Gastroesophageal sphincter (tissue), 4 donors: ENCODE measurements around the gene LTO1. TPM values are rescaled to one million over a fixed set of nuclear protein-coding genes. Genes with fewer than 3 reads are reported as not detected.
"Not testable (repeated sequence)": the region's sequence is repeated elsewhere in the genome, so short reads cannot be mapped to it uniquely, and the experiment has no call there.

ENCODE experiments used
- ATAC-seq: fragments of 150-250 bp; one replicate; pipeline ENCODE4 v1.9.1; 2016; ENCODE audit warnings: mild to moderate bottlenecking, moderate library complexity
- H3K27ac ChIP-seq, 4 donors: fragments of 200-600 bp; sonication (generic) in 3 of 4; 1 replicate in 3 of 4; 2 replicates in 1 of 4; pipeline ENCODE4 v1.5.1; 2016 to 2019
- H3K27me3 ChIP-seq: fragments of 200-600 bp; sonication (generic); one replicate; pipeline ENCODE4 v1.5.1; 2019
- H3K36me3 ChIP-seq, 2 donors: fragments of 200-600 bp; sonication (generic); one replicate each; pipeline ENCODE4 v1.5.1; 2019; ENCODE audit warnings: control low read depth in 1 of 2
- H3K4me1 ChIP-seq, 3 donors: fragments of 200-600 bp; sonication (generic); 1 replicate in 2 of 3; 2 replicates in 1 of 3; pipeline ENCODE4 v1.5.1; 2016 to 2019; ENCODE audit warnings: control low read depth in 2 of 3
- H3K4me3 ChIP-seq, 2 donors: fragments of 200-600 bp; sonication (generic); one replicate each; pipeline ENCODE4 v1.5.1; 2019; ENCODE audit warnings: mild to moderate bottlenecking in 1 of 2, moderate library complexity in 1 of 2
- H3K9me3 ChIP-seq, 3 donors: fragments of 200-600 bp; sonication (generic); one replicate each; pipeline ENCODE4 v1.5.1; 2017 to 2019; ENCODE audit warnings: control low read depth in 2 of 3
- EP300 ChIP-seq: sonication (generic); formaldehyde crosslinking; IDR thresholded peaks from one replicate; pipeline ENCODE4 v1.6.1; 2017; ENCODE audit warnings: antibody characterized with exemption, mild to moderate bottlenecking
- POLR2A ChIP-seq, 2 donors: fragments of 450-650 bp; IDR thresholded peaks; one replicate each; pipeline ENCODE4 v1.6.1; 2017; ENCODE audit warnings: antibody characterized with exemption in 2 of 2, mild to moderate bottlenecking in 2 of 2, moderate library complexity in 1 of 2
- POLR2AphosphoS5 ChIP-seq: sonication (generic); formaldehyde crosslinking; IDR thresholded peaks from one replicate; pipeline ENCODE4 v1.6.1; 2017; ENCODE audit warnings: antibody characterized with exemption
- WGBS, 2 donors: methylation state at CpG; one replicate each; pipeline ENCODE4 v1.1.5; 2018; ENCODE audit warnings: low coverage in 1 of 2; 5-methylcytosine and 5-hydroxymethylcytosine counted together
- total RNA-seq, 4 donors: library from RNA; depleted of rRNA; stranded (reverse); fragments of >200 nt; gene quantifications; one replicate each; pipeline ENCODE4 v1.1.0, GENCODE V29; 2016
- TF ChIP-seq, protein P1 (sequence below), 4 experiments: fragments of 200-600 bp in 2 of 4; fragments of 450-650 bp in 2 of 4; sonication (generic) in 1 of 4; IDR thresholded peaks; one replicate each; pipeline ENCODE4 v1.5.1; 2017 to 2019; ENCODE audit warnings: antibody characterized with exemption in 4 of 4, mild to moderate bottlenecking in 2 of 4, moderate library complexity in 2 of 4

LTO1 gene
- total RNA-seq, 4 donors from 2014 or later: 13.7 to 34.4 (median 18.0) TPM

DNA sequence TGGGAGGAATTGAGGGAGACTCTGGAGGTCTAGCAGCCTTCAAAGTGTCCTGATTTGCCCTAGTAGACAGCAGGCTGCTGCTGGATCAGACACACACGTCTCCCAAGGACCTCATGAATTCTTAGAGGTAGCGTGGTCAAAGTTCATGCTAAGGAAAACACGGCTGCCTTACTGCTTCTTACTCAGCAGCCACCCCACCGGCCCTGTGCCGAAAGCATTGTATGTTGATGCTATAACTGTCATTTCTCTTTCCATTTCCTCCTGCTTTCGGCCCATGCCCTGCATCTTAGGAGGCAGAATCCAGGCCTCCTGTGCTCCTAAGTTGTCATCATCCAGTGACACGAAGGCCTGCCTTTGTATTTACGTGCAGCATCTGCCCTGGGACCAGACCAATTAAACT lies 44.7 kb downstream of the LTO1 start:
- Histone ChIP-seq H3K4me1 (no peaks in the 10 kb centered on the region), H3K27me3 (peaks cover 71% of the 10 kb centered on the region), H3K27ac (no peak overlapping the region), H3K36me3 (no peaks in the 10 kb centered on the region), H3K4me3 (no peak overlapping the region), H3K9me3 (peaks cover 0 to 6% (median 0%) of the 10 kb centered on the region in 3 donors)
- TF ChIP-seq POLR2A (IDR thresholded peaks at IDR 0.05): no peak
- no peak for TF ChIP-seq POLR2AphosphoS5
- no peak for TF ChIP-seq EP300
- TF ChIP-seq, protein P1, sequence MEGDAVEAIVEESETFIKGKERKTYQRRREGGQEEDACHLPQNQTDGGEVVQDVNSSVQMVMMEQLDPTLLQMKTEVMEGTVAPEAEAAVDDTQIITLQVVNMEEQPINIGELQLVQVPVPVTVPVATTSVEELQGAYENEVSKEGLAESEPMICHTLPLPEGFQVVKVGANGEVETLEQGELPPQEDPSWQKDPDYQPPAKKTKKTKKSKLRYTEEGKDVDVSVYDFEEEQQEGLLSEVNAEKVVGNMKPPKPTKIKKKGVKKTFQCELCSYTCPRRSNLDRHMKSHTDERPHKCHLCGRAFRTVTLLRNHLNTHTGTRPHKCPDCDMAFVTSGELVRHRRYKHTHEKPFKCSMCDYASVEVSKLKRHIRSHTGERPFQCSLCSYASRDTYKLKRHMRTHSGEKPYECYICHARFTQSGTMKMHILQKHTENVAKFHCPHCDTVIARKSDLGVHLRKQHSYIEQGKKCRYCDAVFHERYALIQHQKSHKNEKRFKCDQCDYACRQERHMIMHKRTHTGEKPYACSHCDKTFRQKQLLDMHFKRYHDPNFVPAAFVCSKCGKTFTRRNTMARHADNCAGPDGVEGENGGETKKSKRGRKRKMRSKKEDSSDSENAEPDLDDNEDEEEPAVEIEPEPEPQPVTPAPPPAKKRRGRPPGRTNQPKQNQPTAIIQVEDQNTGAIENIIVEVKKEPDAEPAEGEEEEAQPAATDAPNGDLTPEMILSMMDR (IDR thresholded peaks at IDR 0.05): no peak
- no peak for ATAC-seq
- 89 to 94% methylated on average over 3 to 6 of the region's 8 CpGs for WGBS, 2 donors

DNA sequence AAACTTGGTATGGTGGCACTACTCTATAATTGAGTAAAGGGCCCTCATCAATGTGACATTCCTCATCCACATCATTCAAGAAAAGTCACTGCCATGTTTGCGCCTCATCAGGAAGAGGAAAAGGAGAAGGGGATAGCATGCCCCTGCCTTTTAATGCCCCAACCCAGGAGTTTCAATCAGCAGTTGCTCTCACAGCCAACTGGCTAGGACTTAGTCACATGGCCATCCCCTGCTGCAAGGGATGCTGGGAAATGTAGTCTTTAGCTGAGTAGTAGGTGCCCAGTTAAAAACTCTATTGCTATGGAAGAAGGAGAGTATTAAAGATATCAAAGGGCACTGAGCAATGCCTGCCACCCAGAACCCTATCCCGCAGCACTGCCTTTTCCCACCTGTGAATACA lies 45.1 kb downstream of the LTO1 start:
- Histone ChIP-seq H3K9me3 (peaks cover 0 to 6% (median 0%) of the 10 kb centered on the region in 3 donors), H3K36me3 (no peaks in the 10 kb centered on the region), H3K27me3 (peaks cover 66% of the 10 kb centered on the region), H3K4me3 (no peak overlapping the region), H3K4me1 (peaks cover 0 to 3% (median 0%) of the 10 kb centered on the region in 3 donors), H3K27ac (no peak overlapping the region)
- ATAC-seq: no peak
- 100% methylated on average over 1 of the region's 2 CpGs; no CpG with 5 or more reads in 1 of the 2 donors for WGBS, 2 donors
- TF ChIP-seq POLR2A (IDR thresholded peaks at IDR 0.05) (no peak), EP300 (no peak), POLR2AphosphoS5 (no peak)
- TF ChIP-seq, protein P1 (IDR thresholded peaks at IDR 0.05): no peak

DNA sequence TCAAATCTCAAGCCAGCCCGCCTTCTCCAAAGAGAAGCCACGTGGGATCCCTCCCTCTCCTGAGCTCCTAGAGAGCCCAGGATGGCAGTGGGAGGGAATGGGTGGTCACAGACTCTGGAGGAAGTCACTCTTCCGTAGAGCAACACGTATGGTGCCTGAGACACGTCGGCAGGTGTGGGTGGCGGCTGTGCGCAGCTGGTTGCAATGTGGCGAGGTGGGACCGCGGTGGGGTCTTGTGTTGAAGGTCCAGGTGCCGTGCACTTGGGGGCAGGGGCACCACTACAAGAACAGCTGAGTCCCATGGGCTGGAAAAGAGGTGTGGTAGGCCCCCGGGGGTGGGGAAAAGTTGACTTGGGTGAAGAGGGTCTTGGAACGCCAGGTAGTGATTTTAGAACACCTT lies 47.6 kb downstream of the LTO1 start:
- H3K36me3 ChIP-seq: no peaks in the 10 kb centered on the region
- TF ChIP-seq POLR2AphosphoS5 (no peak), EP300 (no peak), POLR2A (IDR thresholded peaks at IDR 0.05) (no peak)
- TF ChIP-seq, protein P1 (IDR thresholded peaks at IDR 0.05): no peak
- H3K4me1 ChIP-seq: peaks cover 0 to 6% (median 0%) of the 10 kb centered on the region in 3 donors
- H3K27me3 ChIP-seq: peaks cover 49% of the 10 kb centered on the region
- H3K9me3 ChIP-seq: peaks cover 0 to 6% (median 0%) of the 10 kb centered on the region in 3 donors
- no peak overlapping the region for H3K4me3 ChIP-seq
- ATAC-seq: no peak
- no peak overlapping the region for H3K27ac ChIP-seq
- 100% methylated on average over 1 of the region's 14 CpGs; no CpG with 5 or more reads in 1 of the 2 donors for WGBS, 2 donors

DNA sequence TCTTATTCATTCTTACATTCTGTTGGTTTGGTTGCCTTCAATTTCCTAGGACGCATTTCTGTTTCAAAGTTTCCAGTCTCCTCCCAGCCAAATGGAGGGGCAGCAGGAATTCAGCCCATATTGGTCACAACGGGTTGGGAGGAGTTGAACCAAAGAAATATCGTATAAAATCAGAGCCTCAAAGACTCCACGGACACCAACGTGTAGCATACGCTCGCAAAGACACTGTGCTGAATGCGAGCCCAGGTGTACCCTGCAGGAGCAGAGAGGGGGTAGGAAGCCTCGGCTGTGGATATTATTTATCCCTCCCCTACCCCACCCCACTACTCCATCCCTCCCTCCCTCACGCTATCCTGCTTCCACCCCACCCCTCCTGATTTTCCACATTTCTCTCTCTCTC lies 49.7 kb downstream of the LTO1 start:
- no peak for ATAC-seq
- Histone ChIP-seq H3K27ac (no peak overlapping the region), H3K4me1 (peaks cover 0 to 6% (median 0%) of the 10 kb centered on the region in 3 donors), H3K9me3 (peaks cover 0 to 6% (median 0%) of the 10 kb centered on the region in 3 donors), H3K36me3 (no peaks in the 10 kb centered on the region), H3K27me3 (peaks cover 46% of the 10 kb centered on the region), H3K4me3 (no peak overlapping the region)
- 65 to 80% methylated on average over 10 of the region's 10 CpGs for WGBS, 2 donors
- TF ChIP-seq, protein P1 (IDR thresholded peaks at IDR 0.05): no peak
- TF ChIP-seq POLR2A (IDR thresholded peaks at IDR 0.05) (no peak), POLR2AphosphoS5 (no peak), EP300 (no peak)

DNA sequence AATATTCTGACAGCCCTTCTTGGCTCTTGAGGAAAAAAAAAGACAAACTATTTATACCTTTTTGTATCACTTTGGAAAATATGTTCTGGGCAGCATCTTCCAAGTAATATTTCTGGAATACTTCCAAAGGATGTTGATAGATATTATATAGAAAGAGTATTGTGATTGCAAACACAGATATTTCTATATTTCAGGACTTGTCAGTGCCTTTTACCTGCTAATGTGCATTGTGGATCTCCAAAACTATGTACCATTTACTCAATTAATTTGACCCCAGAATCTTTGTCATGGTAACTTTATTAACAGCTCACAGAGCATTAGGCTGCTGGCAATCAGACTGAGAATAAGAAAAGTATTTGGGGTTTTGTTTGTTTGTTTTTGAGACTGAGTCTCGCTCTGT lies 50.9 kb downstream of the LTO1 start:
- Histone ChIP-seq H3K27ac (no peak overlapping the region), H3K4me3 (no peak overlapping the region), H3K27me3 (peaks cover 41% of the 10 kb centered on the region), H3K36me3 (no peaks in the 10 kb centered on the region), H3K9me3 (no peaks in the 10 kb centered on the region), H3K4me1 (peaks cover 0 to 6% (median 0%) of the 10 kb centered on the region in 3 donors)
- 85 to 100% methylated on average over 1 of the region's 1 CpG for WGBS, 2 donors
- TF ChIP-seq, protein P1 (IDR thresholded peaks at IDR 0.05): no peak
- no peak for TF ChIP-seq POLR2AphosphoS5
- TF ChIP-seq POLR2A (IDR thresholded peaks at IDR 0.05): no peak
- no peak for TF ChIP-seq EP300
- ATAC-seq: no peak

DNA sequence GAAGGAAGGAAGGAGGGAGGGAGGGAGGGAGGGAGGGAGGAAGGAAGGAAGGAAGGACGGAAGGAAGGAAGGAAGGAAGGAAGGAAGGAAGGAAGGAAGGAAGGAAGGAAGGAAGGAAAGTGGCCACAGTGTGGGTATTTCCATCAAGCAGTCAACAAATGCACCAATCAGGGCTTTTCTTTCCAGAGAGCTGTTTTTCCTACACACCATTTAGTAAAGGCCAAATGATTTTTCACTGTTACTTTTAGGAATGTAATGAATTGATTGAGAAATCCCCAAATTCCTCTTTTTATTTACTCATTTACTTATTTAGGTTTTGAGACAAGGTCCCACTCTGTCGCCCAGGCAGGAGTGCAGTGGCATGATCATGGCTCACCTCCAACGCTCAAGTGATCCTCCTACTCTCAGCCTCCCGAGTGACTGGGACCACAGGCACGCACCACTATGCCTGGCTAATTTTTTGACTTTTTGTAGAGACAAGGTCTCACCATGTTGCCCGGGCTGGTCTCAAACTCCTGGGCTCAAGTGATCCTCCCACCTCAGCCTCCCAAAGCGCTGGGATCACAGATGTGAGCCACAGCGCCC lies 53.0 kb downstream of the LTO1 start:
- WGBS, 2 donors: 67 to 86% methylated on average over 3 to 6 of the region's 8 CpGs
- H3K4me1 ChIP-seq, H3K4me3 ChIP-seq, H3K36me3 ChIP-seq, H3K27ac ChIP-seq, ATAC-seq, H3K9me3 ChIP-seq: not testable (repeated sequence)
- peaks cover 22% of the 10 kb centered on the region for H3K27me3 ChIP-seq
